Activated CD4-positive, alpha-beta T cell treated with anti-CD3 and anti-CD28 coated beads for 48 hours (primary cell): Measurements from ENCODE around the gene GFI1B.
A peak's percentile ranks its signal among the peaks of the same experiment; 100 is the strongest.

Experiments used
- DNase-seq: peaks from one replicate; pipeline ENCODE4 v3.0.0-alpha.2; 2020

The GFI1B gene

DNA sequence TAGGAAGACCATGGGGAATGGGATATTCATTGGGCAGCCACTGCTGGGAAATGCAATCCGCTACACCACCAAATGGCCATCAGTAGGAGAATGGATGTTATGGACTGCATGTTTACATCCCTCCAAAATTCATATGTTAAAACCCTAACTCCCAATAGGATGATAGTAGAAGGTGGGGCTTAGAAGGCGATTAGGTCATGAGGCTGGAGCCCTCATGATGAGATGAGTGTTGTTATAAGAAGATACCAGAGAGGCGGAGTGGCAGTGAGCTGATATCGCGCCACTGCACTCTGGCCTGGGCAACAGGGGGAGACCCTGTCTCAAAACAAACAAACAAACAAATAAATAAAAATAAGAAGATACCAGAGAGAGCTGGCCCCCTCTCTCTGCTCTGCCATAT lies 36.2 kb downstream of the GFI1B start:
- DNase-seq, result no peak

DNA sequence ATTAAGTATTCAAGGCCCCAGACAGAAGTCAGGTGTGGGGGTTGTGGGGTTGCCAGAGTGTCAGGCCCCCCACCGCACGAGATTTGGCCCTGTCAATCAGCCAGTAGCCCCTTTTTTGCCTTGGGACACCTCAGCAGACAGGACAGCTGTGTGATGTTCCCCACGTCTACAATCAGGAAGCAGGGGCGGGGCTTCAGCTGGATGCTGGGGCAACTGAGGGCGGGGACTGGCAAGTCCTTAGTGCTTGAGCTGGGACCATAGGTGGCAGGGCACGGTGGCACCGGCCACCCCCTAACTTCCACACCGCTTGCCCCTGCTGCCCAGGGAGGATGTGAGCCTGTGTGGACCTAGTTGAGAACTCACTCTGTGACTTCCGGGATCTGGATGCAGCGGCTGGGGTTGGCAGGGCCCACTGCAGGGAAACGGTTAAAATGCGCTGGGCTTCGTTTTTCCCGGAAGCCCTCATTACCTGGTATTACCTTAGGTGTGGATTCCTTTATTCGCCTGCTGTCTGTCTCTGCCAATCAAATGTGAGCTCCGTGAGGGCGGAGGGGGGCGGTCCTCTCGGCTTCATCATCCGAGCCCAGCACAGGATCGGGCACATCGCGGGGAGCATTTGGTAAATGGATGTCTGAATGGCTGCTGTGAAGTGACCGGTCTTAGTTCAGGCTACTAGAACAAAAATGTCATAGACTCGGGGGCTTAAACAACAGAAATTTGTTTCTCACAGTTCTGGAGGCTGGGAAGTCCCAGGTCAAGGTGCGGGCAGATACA lies 44.8 kb downstream of the GFI1B start:
- DNase-seq, result peak; percentile 72

DNA sequence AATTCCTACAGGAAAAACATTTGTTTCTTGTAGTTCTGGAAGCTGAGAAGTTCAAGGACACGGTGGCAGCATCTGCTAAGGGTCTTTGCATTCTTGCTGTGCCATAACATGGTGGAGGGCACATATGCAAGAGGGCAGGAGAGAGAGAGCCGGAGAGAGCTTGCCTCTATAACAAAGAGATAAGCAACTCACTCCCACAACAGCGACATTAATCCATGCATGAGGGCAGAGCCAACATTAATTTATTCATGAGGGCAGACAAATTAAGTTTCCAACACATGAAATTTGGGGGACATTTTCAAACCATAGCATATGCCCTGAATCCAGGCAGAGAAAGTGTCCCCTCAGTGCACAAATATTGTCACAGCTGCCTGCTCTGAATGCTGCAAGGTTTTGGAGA lies 47.9 kb downstream of the GFI1B start:
- DNase-seq, result no peak

DNA sequence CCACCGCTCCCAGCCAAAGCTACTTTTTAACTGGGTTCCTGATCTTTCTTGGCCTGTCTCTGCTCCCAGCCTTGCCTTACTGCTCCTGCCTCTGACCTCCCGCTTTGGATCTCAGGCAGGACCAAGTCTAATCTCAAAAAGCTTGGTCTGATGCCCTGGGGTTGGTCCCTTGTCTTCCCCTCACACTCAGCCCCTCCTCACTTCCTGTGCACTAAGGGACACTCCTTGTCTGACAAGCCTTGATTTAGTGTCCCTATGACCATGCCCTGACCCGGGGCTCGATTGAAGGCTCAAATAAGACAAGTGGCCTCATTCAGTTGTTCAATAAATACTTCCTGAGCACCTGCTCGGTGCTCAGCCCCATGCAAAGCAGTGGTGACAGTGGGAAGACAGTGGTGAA lies 48.6 kb downstream of the GFI1B start:
- no peak for DNase-seq

DNA sequence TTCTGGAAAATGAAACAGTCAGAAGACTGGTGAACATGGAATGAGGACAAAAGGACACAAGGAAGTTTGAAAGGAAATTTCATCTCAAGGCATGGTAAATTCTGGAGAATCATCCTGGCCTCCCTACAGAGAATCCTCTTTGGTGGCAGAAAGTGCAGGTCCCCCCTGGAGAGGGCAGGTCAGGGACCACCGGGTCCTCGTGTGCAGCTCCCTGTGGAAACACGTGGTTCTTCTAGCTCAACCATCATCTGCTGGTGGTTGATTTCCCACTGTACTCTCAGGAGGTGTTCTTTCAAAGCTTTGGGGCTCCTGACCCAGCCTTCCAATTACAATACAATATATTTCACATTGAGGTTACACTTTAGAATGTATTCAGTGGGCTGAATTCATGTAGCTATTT lies 49.7 kb downstream of the GFI1B start:
- DNase-seq, result no peak

DNA sequence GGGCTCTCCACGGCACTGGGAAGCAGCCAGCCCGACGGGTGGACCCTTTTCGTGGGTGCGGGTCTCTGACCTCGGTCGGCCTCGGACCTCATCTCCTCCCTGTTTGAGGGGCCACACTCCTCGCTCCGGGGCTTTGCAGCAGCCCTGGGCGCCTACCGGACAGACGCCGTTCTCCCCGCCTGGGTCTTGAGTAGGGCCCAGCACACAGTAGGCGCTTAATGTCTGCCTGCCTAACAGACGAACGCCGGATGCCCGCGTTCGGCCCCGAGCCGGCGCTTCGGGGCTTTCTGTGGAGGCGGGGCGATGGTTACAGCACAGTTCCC lies 51.5 kb downstream of the GFI1B start:
- no peak for DNase-seq

DNA sequence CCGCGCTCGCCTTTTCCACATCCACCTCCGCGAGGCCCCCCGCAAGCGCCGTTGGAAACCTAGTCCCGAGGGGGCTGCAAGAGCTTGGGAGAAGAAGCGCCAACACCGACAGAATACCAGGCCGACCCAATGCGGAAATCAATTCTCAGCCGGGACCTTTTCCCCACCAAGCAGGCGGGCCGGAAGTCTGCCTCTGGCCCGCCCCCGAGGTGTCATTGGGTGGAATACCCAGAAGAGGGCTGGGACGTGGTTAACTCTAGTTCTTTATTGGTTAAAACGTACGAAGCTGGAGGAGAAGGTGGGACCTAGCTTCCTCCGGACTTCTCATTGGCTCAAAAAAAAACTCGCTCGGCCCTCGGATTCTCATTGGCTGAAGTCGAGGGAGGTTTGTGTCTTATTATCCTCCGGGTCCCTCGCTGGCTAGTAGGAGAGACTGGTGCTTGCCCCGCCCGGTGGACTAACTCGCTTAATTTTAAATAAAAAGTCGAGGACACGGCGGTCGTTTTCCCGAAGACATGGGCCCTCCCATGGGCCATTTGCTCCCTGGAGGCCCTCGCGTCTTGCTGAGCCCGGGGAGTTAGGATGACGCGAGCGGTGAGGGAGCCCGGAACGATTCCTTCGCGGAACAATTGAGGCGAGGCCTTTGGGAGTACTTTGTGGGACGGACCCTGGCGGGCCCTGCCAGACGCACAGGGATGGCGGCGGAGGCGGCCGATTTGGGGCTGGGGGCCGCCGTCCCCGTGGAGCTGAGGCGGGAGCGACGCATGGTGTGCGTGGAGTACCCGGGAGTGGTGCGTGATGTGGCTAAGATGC lies 52.0 kb downstream of the GFI1B start, which contains the start of gene GTF3C5:
Gene GTF3C5, plus strand, starts transcription at position 681 of the 813 bp plus-strand sequence. Its CDS starts 15 bp downstream, at position 696.
- peak; percentile 94 for DNase-seq

DNA sequence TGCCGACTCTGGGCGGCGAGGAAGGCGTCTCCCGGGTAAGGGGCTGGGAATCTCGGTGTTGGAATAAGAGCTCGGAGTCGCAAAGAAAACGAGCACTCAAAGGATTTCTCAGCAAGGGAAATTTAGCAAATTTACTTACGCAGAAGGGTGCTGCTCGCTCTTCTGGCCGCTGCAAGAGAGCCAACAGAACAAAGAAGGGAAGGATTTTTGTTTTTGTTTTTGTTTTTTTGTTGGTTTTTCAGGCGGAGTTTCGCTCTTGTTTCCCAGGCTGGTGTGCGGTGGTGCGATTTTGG lies 52.6 kb downstream of the GFI1B start:
- no peak for DNase-seq

DNA sequence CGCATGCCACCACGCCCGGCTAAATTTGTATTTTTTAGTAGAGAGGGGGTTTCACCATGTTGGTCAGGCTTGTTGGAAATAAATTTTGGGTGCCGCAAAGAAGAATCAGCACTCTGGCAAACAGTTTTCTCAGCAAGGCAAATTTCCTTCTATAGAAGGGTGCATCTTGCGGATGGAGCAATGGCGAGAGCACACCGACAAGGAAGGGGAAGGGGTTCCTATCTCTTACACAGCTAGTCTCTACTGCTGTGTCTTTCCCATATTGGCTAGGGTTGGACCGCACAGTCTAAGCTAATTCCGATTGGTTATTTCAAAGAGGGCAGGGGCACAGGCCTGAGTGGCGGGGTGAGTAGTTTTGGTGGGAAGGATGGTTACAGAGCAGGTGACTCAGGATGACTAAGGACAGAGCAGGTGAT lies 53.0 kb downstream of the GFI1B start:
- DNase-seq, result peak; percentile 54

DNA sequence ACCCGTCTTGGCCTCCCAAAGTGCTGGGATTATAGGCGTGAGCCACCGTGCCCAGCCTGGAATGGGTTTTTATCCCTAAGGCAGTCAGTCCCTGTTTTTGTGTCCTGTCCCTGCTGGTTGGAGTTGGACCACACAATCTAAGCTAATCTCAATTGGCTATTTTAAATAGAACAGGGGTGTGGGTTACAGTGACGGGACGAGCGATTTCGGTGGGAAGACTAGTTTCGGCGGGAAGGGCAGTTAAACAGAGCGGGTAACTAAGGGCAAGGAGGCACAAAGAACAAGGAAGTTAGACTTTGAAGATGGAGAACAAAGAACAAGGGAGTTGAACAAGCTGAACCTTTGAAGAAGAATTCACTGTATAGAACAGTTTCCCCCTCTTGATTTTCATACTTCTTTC lies 53.7 kb downstream of the GFI1B start:
- DNase-seq, result no peak

DNA sequence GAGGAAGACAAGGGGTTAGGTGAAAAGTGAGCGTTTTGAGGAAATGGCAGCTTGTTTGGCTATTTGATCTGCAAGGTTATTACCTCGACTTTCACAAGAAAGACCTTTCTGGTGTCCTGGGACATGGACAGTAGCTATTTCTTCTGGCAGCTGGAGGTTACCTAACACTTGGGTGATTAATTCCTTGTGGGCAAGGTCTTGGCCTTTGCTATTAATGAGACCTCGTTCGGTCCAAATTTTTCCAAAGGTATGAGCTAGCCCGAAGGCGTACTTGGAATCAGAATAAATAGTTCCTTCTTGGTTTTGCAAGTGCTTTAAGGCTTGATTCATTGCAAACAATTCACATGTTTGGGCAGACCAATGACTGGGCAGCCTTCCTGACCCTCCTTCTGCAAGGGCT lies 57.2 kb downstream of the GFI1B start:
- no peak for DNase-seq

DNA sequence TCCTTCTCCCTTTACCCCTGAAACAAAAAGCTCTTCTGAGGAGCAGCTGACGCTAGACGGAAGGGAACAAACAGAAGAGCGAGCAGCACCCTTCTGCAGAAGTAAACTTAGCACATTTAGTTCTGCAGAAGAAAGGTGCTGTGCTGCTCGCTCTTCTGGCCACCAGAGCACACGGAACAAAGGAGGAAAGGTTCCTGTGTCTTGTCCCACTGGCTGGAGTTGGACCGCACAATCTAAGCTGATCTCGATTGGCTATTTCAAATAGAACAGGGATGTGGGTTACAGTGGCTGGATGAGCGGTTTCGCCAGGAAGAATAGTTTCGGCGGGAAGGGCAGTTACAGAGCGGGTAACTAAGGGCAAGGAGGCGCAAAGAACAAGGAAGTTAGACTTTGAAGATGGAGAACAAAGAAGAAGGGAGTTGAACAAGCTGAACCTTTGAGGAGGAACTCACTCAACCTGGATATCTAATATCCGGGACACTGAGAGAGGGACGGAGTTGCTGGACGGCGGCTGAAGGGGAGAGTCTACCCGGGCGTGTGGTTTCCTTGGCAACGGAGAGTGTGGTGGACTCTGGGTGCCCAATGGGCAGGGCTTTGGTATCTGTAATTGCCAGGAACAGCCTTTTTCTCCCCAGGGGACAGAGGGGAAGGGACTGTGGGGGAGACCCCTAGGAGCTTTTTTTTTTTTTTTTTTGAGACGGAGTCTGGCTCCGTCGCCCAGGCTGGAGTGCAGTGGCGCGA lies 59.5 kb downstream of the GFI1B start:
- DNase-seq, result no peak

DNA sequence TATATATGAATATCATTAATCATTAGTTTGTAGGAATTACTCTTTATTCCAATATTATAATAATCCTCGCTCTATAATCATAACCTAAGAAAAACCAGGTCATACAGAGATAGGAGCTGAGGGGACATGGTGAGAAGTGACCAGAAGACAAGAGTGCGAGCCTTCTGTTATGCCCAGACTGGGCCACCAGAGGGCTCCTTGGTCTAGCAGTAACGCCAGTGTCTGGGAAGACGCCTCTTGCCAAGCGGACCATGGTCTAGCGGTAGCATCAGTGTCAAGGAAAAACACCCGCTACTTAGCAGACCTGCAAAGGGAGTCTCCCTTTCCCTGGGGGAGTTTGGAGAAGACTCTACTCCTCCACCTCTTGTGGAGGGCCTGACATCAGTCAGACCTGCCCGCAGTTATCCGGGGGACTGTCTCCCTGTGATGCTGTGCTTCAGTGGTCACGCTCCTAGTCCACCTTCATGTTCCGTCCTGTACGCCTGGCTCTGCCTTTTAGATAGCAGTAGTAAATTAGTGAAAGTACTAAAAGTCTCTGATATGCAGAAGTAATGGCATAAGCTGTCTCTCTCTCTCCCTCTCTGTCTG lies 62.5 kb downstream of the GFI1B start:
- peak; percentile 60 for DNase-seq
